HEK293 (cell line): ENCODE data around the gene ABCA7.

Source experiments
- GLI2 ChIP-seq: fragments of 450-650 bp; formaldehyde crosslinking; IDR thresholded peaks from 2 replicates; pipeline ENCODE4; 2017; ENCODE audit warnings: missing biosample characterization, missing genetic modification characterization, low read depth, borderline replicate concordance
- GLIS1 ChIP-seq: fragments of 450-650 bp; formaldehyde crosslinking; IDR thresholded peaks from 2 replicates; pipeline ENCODE4 v1.5.1; 2016; ENCODE audit warnings: missing biosample characterization, missing genetic modification characterization
- GLIS2 ChIP-seq: fragments of 450-650 bp; formaldehyde crosslinking; IDR thresholded peaks from 2 replicates; pipeline ENCODE4 v1.5.1; 2016; ENCODE audit warnings: missing biosample characterization, missing genetic modification characterization
- HOXA7 ChIP-seq: sonication (generic); formaldehyde crosslinking; IDR thresholded peaks from 2 replicates; pipeline ENCODE4 v1.8.1; 2022; ENCODE audit warnings: missing genetic modification reagents, borderline replicate concordance
- HOXC10 ChIP-seq: sonication (generic); formaldehyde crosslinking; IDR thresholded peaks from 2 replicates; pipeline ENCODE4 v1.8.1; 2023; ENCODE audit warnings: mild to moderate bottlenecking, missing genetic modification reagents
- KLF7 ChIP-seq: fragments of 450-650 bp; formaldehyde crosslinking; IDR thresholded peaks from 2 replicates; pipeline ENCODE4 v1.5.1; 2016; ENCODE audit warnings: missing biosample characterization, missing genetic modification characterization, borderline replicate concordance
- KLF8 ChIP-seq: fragments of 450-650 bp; formaldehyde crosslinking; IDR thresholded peaks from 2 replicates; pipeline ENCODE4 v1.5.1; 2016; ENCODE audit warnings: missing biosample characterization, missing genetic modification characterization
- SP3 ChIP-seq: fragments of 450-650 bp; formaldehyde crosslinking; IDR thresholded peaks from 2 replicates; pipeline ENCODE4 v1.5.1; 2016; ENCODE audit warnings: missing biosample characterization, missing genetic modification characterization
- YY1 ChIP-seq: fragments of 450-650 bp; formaldehyde crosslinking; IDR thresholded peaks from 2 replicates; pipeline ENCODE4 v1.5.1; 2018; ENCODE audit warnings: missing biosample characterization, missing genetic modification characterization
- ZFHX2 ChIP-seq: fragments of 450-650 bp; formaldehyde crosslinking; conservative IDR thresholded peaks from 2 replicates; pipeline ENCODE4 v1.5.1; 2016; ENCODE audit warnings: missing biosample characterization, missing genetic modification characterization
- ZNF112 ChIP-seq: fragments of 450-650 bp; formaldehyde crosslinking; IDR thresholded peaks from 2 replicates; pipeline ENCODE4 v1.5.0; 2017; ENCODE audit warnings: missing biosample characterization, missing genetic modification characterization
- ZNF140 ChIP-seq: fragments of 450-650 bp; formaldehyde crosslinking; IDR thresholded peaks from 2 replicates; pipeline ENCODE4 v1.5.1; 2016; ENCODE audit warnings: missing biosample characterization, missing genetic modification characterization
- ZNF366 ChIP-seq: fragments of 450-650 bp; formaldehyde crosslinking; conservative IDR thresholded peaks from 2 replicates; pipeline ENCODE4 v1.5.1; 2016; ENCODE audit warnings: missing biosample characterization, missing genetic modification characterization
- ZNF37A ChIP-seq: fragments of 450-650 bp; IDR thresholded peaks from 2 replicates; pipeline ENCODE4 v1.5.1; 2018; ENCODE audit warnings: missing biosample characterization, missing genetic modification characterization
- ZNF426 ChIP-seq: fragments of 450-650 bp; formaldehyde crosslinking; IDR thresholded peaks from 2 replicates; pipeline ENCODE4 v1.5.1; 2017; ENCODE audit warnings: missing biosample characterization, missing genetic modification characterization, mild to moderate bottlenecking, inconsistent platforms, moderate library complexity
- ZNF433 ChIP-seq: fragments of 450-650 bp; formaldehyde crosslinking; IDR thresholded peaks from 2 replicates; pipeline ENCODE4 v1.5.1; 2016; ENCODE audit warnings: missing biosample characterization, missing genetic modification characterization, low read depth
- ZNF510 ChIP-seq: fragments of 450-650 bp; formaldehyde crosslinking; IDR thresholded peaks from 2 replicates; pipeline ENCODE4 v1.5.1; 2018; ENCODE audit warnings: mild to moderate bottlenecking, missing genetic modification characterization, missing biosample characterization; ENCODE audit not compliant: insufficient replicate concordance
- ZNF514 ChIP-seq: fragments of 450-650 bp; formaldehyde crosslinking; IDR thresholded peaks from 2 replicates; pipeline ENCODE4 v1.5.1; 2016; ENCODE audit warnings: missing biosample characterization, missing genetic modification characterization
- ZNF544 ChIP-seq: fragments of 450-650 bp; formaldehyde crosslinking; IDR thresholded peaks from 2 replicates; pipeline ENCODE4 v1.5.0; 2017; ENCODE audit warnings: missing biosample characterization, missing genetic modification characterization
- ZNF596 ChIP-seq: fragments of 450-650 bp; IDR thresholded peaks from 2 replicates; pipeline ENCODE4 v1.5.0; 2018; ENCODE audit warnings: missing biosample characterization, mild to moderate bottlenecking, missing genetic modification characterization, moderate library complexity
- ZNF621 ChIP-seq: fragments of 450-650 bp; formaldehyde crosslinking; IDR thresholded peaks from 2 replicates; pipeline ENCODE4 v1.5.1; 2017; ENCODE audit warnings: missing biosample characterization, missing genetic modification characterization
- ZNF768 ChIP-seq: fragments of 450-650 bp; formaldehyde crosslinking; IDR thresholded peaks from 2 replicates; pipeline ENCODE4 v1.5.1; 2018; ENCODE audit warnings: missing biosample characterization, mild to moderate bottlenecking, missing genetic modification characterization
- ZNF837 ChIP-seq: fragments of 450-650 bp; formaldehyde crosslinking; IDR thresholded peaks from 2 replicates; pipeline ENCODE4 v1.5.1; 2016; ENCODE audit warnings: missing biosample characterization, missing genetic modification characterization
- ZSCAN16 ChIP-seq: fragments of 450-650 bp; formaldehyde crosslinking; IDR thresholded peaks from 2 replicates; pipeline ENCODE4 v1.5.1; 2016; ENCODE audit warnings: missing biosample characterization, missing genetic modification characterization
- TF ChIP-seq, protein P1 (sequence below): fragments of 450-650 bp; formaldehyde crosslinking; IDR thresholded peaks from 2 replicates; pipeline ENCODE4 v1.5.1; 2016; ENCODE audit warnings: missing biosample characterization, missing genetic modification characterization
- TF ChIP-seq, protein P2 (sequence below): fragments of 450-650 bp; formaldehyde crosslinking; IDR thresholded peaks from 2 replicates; pipeline ENCODE4 v1.5.1; 2016; ENCODE audit warnings: missing biosample characterization, missing genetic modification characterization
- TF ChIP-seq, protein P3 (sequence below): fragments of 450-650 bp; formaldehyde crosslinking; IDR thresholded peaks from 2 replicates; pipeline ENCODE4 v1.5.1; 2016; ENCODE audit warnings: missing biosample characterization, missing genetic modification characterization
- TF ChIP-seq, protein P4 (sequence below): fragments of 450-650 bp; formaldehyde crosslinking; IDR thresholded peaks from 2 replicates; pipeline ENCODE4 v1.5.1; 2016; ENCODE audit warnings: missing biosample characterization, missing genetic modification characterization
- TF ChIP-seq, protein P5 (sequence below): fragments of 450-650 bp; formaldehyde crosslinking; IDR thresholded peaks from 2 replicates; pipeline ENCODE4 v1.5.1; 2016; ENCODE audit warnings: missing biosample characterization, missing genetic modification characterization

ABCA7 gene

DNA sequence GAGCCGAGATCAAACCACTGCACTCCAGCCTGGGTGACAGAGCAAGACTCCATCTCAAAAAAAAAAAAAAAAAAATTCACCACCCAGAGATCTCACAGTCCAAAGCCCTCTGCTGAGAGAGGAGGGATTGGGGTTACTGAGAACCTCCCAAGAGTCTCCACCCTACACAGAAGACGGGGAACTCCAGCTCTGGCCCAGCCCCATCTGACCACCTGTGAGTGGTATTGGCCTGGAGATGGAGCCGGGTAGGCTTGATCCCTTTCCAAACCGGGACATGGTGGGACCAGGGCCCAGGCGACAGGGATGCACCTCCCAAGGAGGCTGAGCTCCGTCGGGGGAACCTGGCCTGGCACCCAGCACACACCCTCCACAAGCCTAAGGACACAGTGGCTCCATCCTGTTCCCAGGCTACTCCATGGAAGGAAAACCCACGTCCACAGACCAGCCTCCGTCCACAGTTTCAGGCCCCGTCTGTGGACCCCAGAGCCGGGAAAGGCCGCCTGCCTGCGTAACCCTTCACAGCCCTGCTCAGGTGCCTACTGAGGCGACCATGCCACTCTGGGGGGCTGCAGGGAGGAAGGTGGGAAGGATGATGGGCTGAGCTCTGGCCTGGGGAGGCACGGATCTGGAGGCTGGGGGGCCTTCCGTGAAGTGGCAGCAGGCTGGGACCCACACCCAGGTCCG lies 20.8 kb upstream of the ABCA7 start (continued):
- TF ChIP-seq, protein P1, sequence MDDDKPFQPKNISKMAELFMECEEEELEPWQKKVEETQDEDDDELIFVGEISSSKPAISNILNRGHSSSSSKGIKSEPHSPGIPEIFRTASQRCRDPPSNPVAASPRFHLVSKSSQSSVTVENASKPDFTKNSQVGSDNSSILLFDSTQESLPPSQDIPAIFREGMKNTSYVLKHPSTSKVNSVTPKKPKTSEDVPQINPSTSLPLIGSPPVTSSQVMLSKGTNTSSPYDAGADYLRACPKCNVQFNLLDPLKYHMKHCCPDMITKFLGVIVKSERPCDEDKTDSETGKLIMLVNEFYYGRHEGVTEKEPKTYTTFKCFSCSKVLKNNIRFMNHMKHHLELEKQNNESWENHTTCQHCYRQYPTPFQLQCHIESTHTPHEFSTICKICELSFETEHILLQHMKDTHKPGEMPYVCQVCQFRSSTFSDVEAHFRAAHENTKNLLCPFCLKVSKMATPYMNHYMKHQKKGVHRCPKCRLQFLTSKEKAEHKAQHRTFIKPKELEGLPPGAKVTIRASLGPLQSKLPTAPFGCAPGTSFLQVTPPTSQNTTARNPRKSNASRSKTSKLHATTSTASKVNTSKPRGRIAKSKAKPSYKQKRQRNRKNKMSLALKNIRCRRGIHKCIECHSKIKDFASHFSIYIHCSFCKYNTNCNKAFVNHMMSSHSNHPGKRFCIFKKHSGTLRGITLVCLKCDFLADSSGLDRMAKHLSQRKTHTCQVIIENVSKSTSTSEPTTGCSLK (tag by site-specific recombination), result no peak
- TF ChIP-seq GLIS2 (peak; percentile 56; the same call in 1 of the 2 replicates), KLF7 (tag by site-specific recombination) (no peak), ZNF112 (no peak), GLIS1 (tag by site-specific recombination) (peak; percentile 84), ZNF544 (no peak), ZNF621 (tag by site-specific recombination) (no peak), GLI2 (no peak), ZNF596 (no peak), ZFHX2 (tag by site-specific recombination) (no peak; the same call in 1 of the 2 replicates), HOXA7 (no peak), ZNF426 (tag by site-specific recombination) (no peak), ZNF768 (tag by site-specific recombination) (no peak), ZNF837 (tag by site-specific recombination) (no peak), ZSCAN16 (tag by site-specific recombination) (no peak), SP3 (peak; percentile 53), ZNF366 (tag by site-specific recombination) (no peak), ZNF433 (tag by site-specific recombination) (no peak), ZNF510 (tag by site-specific recombination) (no peak), ZNF514 (tag by site-specific recombination) (no peak), YY1 (no peak), HOXC10 (CRISPR knock-in tag) (no peak), KLF8 (tag by site-specific recombination) (no peak), ZNF37A (tag by site-specific recombination) (no peak), ZNF140 (tag by site-specific recombination) (no peak)
- TF ChIP-seq, protein P2, sequence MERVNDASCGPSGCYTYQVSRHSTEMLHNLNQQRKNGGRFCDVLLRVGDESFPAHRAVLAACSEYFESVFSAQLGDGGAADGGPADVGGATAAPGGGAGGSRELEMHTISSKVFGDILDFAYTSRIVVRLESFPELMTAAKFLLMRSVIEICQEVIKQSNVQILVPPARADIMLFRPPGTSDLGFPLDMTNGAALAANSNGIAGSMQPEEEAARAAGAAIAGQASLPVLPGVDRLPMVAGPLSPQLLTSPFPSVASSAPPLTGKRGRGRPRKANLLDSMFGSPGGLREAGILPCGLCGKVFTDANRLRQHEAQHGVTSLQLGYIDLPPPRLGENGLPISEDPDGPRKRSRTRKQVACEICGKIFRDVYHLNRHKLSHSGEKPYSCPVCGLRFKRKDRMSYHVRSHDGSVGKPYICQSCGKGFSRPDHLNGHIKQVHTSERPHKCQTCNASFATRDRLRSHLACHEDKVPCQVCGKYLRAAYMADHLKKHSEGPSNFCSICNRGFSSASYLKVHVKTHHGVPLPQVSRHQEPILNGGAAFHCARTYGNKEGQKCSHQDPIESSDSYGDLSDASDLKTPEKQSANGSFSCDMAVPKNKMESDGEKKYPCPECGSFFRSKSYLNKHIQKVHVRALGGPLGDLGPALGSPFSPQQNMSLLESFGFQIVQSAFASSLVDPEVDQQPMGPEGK (tag by site-specific recombination), result 0 out of 2 replicates have a peak, but pooled peaks have one; percentile 50
- TF ChIP-seq, protein P3, sequence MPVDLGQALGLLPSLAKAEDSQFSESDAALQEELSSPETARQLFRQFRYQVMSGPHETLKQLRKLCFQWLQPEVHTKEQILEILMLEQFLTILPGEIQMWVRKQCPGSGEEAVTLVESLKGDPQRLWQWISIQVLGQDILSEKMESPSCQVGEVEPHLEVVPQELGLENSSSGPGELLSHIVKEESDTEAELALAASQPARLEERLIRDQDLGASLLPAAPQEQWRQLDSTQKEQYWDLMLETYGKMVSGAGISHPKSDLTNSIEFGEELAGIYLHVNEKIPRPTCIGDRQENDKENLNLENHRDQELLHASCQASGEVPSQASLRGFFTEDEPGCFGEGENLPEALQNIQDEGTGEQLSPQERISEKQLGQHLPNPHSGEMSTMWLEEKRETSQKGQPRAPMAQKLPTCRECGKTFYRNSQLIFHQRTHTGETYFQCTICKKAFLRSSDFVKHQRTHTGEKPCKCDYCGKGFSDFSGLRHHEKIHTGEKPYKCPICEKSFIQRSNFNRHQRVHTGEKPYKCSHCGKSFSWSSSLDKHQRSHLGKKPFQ, result no peak
- TF ChIP-seq, protein P4, sequence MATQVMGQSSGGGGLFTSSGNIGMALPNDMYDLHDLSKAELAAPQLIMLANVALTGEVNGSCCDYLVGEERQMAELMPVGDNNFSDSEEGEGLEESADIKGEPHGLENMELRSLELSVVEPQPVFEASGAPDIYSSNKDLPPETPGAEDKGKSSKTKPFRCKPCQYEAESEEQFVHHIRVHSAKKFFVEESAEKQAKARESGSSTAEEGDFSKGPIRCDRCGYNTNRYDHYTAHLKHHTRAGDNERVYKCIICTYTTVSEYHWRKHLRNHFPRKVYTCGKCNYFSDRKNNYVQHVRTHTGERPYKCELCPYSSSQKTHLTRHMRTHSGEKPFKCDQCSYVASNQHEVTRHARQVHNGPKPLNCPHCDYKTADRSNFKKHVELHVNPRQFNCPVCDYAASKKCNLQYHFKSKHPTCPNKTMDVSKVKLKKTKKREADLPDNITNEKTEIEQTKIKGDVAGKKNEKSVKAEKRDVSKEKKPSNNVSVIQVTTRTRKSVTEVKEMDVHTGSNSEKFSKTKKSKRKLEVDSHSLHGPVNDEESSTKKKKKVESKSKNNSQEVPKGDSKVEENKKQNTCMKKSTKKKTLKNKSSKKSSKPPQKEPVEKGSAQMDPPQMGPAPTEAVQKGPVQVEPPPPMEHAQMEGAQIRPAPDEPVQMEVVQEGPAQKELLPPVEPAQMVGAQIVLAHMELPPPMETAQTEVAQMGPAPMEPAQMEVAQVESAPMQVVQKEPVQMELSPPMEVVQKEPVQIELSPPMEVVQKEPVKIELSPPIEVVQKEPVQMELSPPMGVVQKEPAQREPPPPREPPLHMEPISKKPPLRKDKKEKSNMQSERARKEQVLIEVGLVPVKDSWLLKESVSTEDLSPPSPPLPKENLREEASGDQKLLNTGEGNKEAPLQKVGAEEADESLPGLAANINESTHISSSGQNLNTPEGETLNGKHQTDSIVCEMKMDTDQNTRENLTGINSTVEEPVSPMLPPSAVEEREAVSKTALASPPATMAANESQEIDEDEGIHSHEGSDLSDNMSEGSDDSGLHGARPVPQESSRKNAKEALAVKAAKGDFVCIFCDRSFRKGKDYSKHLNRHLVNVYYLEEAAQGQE (tag by site-specific recombination), result no peak
- TF ChIP-seq, protein P5, sequence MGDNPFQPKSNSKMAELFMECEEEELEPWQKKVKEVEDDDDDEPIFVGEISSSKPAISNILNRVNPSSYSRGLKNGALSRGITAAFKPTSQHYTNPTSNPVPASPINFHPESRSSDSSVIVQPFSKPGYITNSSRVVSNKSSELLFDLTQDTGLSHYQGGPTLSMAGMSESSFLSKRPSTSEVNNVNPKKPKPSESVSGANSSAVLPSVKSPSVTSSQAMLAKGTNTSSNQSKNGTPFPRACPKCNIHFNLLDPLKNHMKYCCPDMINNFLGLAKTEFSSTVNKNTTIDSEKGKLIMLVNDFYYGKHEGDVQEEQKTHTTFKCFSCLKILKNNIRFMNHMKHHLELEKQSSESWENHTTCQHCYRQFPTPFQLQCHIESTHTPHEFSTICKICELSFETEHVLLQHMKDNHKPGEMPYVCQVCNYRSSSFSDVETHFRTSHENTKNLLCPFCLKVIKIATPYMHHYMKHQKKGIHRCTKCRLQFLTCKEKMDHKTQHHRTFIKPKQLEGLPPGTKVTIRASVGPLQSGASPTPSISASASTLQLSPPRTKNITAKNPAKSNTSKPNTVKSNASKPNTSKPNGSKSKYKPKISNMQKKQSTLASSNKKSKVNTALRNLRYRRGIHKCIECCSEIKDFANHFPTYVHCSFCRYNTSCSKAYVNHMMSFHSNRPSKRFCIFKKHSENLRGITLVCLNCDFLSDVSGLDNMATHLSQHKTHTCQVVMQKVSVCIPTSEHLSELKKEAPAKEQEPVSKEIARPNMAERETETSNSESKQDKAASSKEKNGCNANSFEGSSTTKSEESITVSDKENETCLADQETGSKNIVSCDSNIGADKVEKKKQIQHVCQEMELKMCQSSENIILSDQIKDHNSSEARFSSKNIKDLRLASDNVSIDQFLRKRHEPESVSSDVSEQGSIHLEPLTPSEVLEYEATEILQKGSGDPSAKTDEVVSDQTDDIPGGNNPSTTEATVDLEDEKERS, result no peak
